Caco-2 (cell line): ENCODE measurements around the gene GPRASP1. TPM values are rescaled to one million over a fixed set of nuclear protein-coding genes. Genes with fewer than 3 reads are reported as not detected.
"Not testable (repeated sequence)": the region's sequence is repeated elsewhere in the genome, so short reads cannot be mapped to it uniquely, and the experiment has no call there.

Experiments used
- BruUV-seq: library from RNA; stranded (reverse); fragments of 400-500 nt; replicated peaks from 2 replicates; lab custom pipeline; 2021; lab: Mats Ljungman, UMichigan
- CTCF ChIA-PET: fragments of 300-600 bp; sonication (Branson Sonifier 250); formaldehyde crosslinking; loops from one replicate; lab custom pipeline; 2022; ENCODE audit warnings: antibody characterized with exemption; lab: Charles Lee
- POLR2A ChIA-PET: fragments of 300-600 bp; sonication (Branson Sonifier 250); formaldehyde crosslinking; loops from one replicate; lab custom pipeline; 2022; ENCODE audit warnings: antibody characterized with exemption; lab: Charles Lee
- DNase-seq, 2 experiments: peaks; one replicate each; pipeline versions ENCODE4 v3.0.0 to v3.0.0-alpha.2; 2020 to 2022
- H3K27me3 ChIP-seq: replicated peaks from 2 replicates; pipeline ENCODE4 v1.6.0; 2011; ENCODE audit warnings: low read length; ENCODE audit not compliant: control insufficient read depth, insufficient read depth
- H3K36me3 ChIP-seq: 2 replicates; pipeline ENCODE4 v1.5.1; 2011; ENCODE audit warnings: low read length; ENCODE audit not compliant: control insufficient read depth, insufficient read depth
- H3K4me1 ChIP-seq: fragments of 250-450 bp; sonication (Bioruptor Pico); 2 replicates; pipeline ENCODE4 v1.5.1; 2020; ENCODE audit warnings: mild to moderate bottlenecking
- H3K4me3 ChIP-seq: 2 replicates; pipeline ENCODE4 v1.5.1; 2011; ENCODE audit warnings: low read depth, mild to moderate bottlenecking, control low read depth, low read length
- H3K9me3 ChIP-seq: fragments of 250-450 bp; sonication (Bioruptor Pico); 2 replicates; pipeline ENCODE4 v1.5.1; 2020; ENCODE audit warnings: mild to moderate bottlenecking, moderate library complexity
- H3K27ac Mint-ChIP-seq: one replicate; pipeline ENCODE4 v1.8.0; 2022; ENCODE audit warnings: mixed read lengths; ENCODE audit not compliant: unreplicated experiment
- H3K27me3 Mint-ChIP-seq: one replicate; pipeline ENCODE4 v1.8.0; 2022; ENCODE audit warnings: mixed read lengths; ENCODE audit not compliant: insufficient read depth, unreplicated experiment
- H3K36me3 Mint-ChIP-seq: one replicate; pipeline ENCODE4 v1.8.0; 2022; ENCODE audit warnings: mild to moderate bottlenecking, mixed read lengths; ENCODE audit not compliant: insufficient read depth, unreplicated experiment
- H3K4me1 Mint-ChIP-seq: one replicate; pipeline ENCODE4 v1.8.0; 2022; ENCODE audit warnings: low read depth, mixed read lengths; ENCODE audit not compliant: unreplicated experiment
- H3K4me3 Mint-ChIP-seq: one replicate; pipeline ENCODE4 v1.8.0; 2022; ENCODE audit warnings: mild to moderate bottlenecking, moderate library complexity, mixed read lengths; ENCODE audit not compliant: unreplicated experiment
- H3K9me3 Mint-ChIP-seq: one replicate; pipeline ENCODE4 v1.8.0; 2022; ENCODE audit warnings: mixed read lengths; ENCODE audit not compliant: unreplicated experiment
- CTCF ChIP-seq, 2 experiments: fragments of 200-600 bp in 1 of 2; IDR thresholded peaks; 1 replicate in 1 of 2; 2 replicates in 1 of 2; pipeline versions ENCODE4 v1.5.1 to v1.8.0; 2011 to 2022; ENCODE audit warnings: antibody characterized with exemption in 1 of 2, control low read depth in 1 of 2, inconsistent platforms in 1 of 2, low read depth in 1 of 2, low read length in 1 of 2, mild to moderate bottlenecking in 1 of 2, moderate library complexity in 1 of 2; ENCODE audit not compliant: insufficient read depth in 1 of 2, severe bottlenecking in 1 of 2, unreplicated experiment in 1 of 2
- intact Hi-C: fragments of 100-400 bp; cut with micrococcal nuclease; formaldehyde crosslinking; loops from one replicate; pipeline ENCODE4 v1.10.0; 2022; ENCODE audit not compliant: unreplicated experiment
- total RNA-seq: library from RNA; stranded (reverse); gene quantifications from 2 replicates; pipeline ENCODE4 v1.2.3, GENCODE V29; 2022

GPRASP1 gene
- total RNA-seq, 1 experiment from 2014 or later = 1.2 TPM

- BruUV-seq, H3K9me3 Mint-ChIP-seq, H3K27me3 ChIP-seq, POLR2A ChIA-PET, H3K4me1 Mint-ChIP-seq, CTCF ChIA-PET, H3K36me3 Mint-ChIP-seq, H3K27me3 Mint-ChIP-seq, H3K4me3 ChIP-seq, H3K4me3 Mint-ChIP-seq, H3K36me3 ChIP-seq, H3K27ac Mint-ChIP-seq, H3K4me1 ChIP-seq, intact Hi-C loops, H3K9me3 ChIP-seq, DNase-seq: not testable (repeated sequence)
These were observed 15.8 kb downstream of the GPRASP1 start for GRCh38 chrX:102667034-102667433.

DNA sequence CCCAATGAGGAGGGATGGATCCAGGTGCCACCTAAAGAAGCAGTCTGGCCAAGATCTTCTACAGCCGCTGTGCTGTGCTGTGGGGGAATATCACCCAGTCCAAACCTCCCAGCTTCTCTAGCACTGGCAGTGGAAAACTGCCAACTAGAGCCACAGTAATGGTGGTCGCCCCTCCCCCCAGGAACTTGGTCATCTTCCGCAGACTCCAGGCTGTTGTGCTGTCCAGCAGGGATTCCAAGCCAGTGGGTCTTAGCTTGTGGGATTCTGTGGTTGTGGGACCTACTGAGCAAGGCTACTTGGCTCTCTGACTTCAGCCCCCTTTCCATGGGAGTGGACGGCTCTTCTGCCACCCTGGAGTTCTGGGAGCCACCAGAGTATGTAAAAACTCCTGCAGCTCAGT lies 18.2 kb downstream of the GPRASP1 start:
- H3K4me3 ChIP-seq = no peak overlapping the region
- Mint-ChIP-seq H3K9me3 (no peaks in the 10 kb centered on the region), H3K4me1 (peaks cover 7% of the 10 kb centered on the region), H3K4me3 (no peak overlapping the region), H3K27ac (no peak overlapping the region), H3K27me3 (no peaks in the 10 kb centered on the region), H3K36me3 (no peaks in the 10 kb centered on the region)
- H3K36me3 ChIP-seq = no peaks in the 10 kb centered on the region
- H3K9me3 ChIP-seq = no peaks in the 10 kb centered on the region
- BruUV-seq = no TSS peak
- H3K27me3 ChIP-seq = no peaks in the 10 kb centered on the region
- TF ChIP-seq CTCF (IDR thresholded peaks at IDR 0.05; ENCODE audit: insufficient read depth in 1 of 2, low read depth in 1 of 2, low read length in 1 of 2, severe bottlenecking in 1 of 2, unreplicated experiment in 1 of 2) = no peak
- ChIA-PET POLR2A (no interaction called here), CTCF (no interaction called here)
- DNase-seq = no peak
- H3K4me1 ChIP-seq = peaks cover 6% of the 10 kb centered on the region
- intact Hi-C loops = no loop called here

GRCh38 chrX:102672856-102673255 lies 21.6 kb downstream of the GPRASP1 start:
- CTCF ChIA-PET = no interaction called here
- Mint-ChIP-seq H3K4me1 (peaks cover 7% of the 10 kb centered on the region), H3K36me3 (no peaks in the 10 kb centered on the region), H3K27me3 (no peaks in the 10 kb centered on the region), H3K4me3 (no peak overlapping the region), H3K27ac (no peak overlapping the region), H3K9me3 (no peaks in the 10 kb centered on the region)
- Histone ChIP-seq H3K27me3 (no peaks in the 10 kb centered on the region), H3K9me3 (no peaks in the 10 kb centered on the region), H3K4me3 (no peak overlapping the region), H3K36me3 (no peaks in the 10 kb centered on the region), H3K4me1 (peaks cover 6% of the 10 kb centered on the region)
- no TSS peak for BruUV-seq
- no peak for TF ChIP-seq CTCF (IDR thresholded peaks at IDR 0.05; ENCODE audit: insufficient read depth in 1 of 2, low read depth in 1 of 2, low read length in 1 of 2, severe bottlenecking in 1 of 2, unreplicated experiment in 1 of 2)
- intact Hi-C loops = no loop called here
- POLR2A ChIA-PET = no interaction called here
- DNase-seq = peak; percentile 15 to 40

- H3K4me3 Mint-ChIP-seq, H3K9me3 Mint-ChIP-seq, H3K27me3 ChIP-seq, H3K36me3 Mint-ChIP-seq, H3K4me1 Mint-ChIP-seq, POLR2A ChIA-PET, BruUV-seq, H3K27ac Mint-ChIP-seq, DNase-seq, CTCF ChIA-PET, H3K4me3 ChIP-seq, H3K27me3 Mint-ChIP-seq, H3K36me3 ChIP-seq, intact Hi-C loops, H3K9me3 ChIP-seq, H3K4me1 ChIP-seq: not testable (repeated sequence)
These were observed 26.2 kb downstream of the GPRASP1 start for GRCh38 chrX:102677479-102677878.
